Duodenal mucosa (tissue), 2 donors: ENCODE measurements around the gene VMA21.
A peak's percentile ranks its signal among the peaks of the same experiment; 100 is the strongest.

ENCODE experiments used
- H3K27ac ChIP-seq: one replicate; pipeline ENCODE4 v1.7.0; 2013; ENCODE audit warnings: low read depth, low read length
- H3K27me3 ChIP-seq, 2 donors: one replicate each; pipeline ENCODE4 v1.7.0; 2013; ENCODE audit warnings: low read length in 2 of 2, control low read depth in 1 of 2; ENCODE audit not compliant: insufficient read depth in 2 of 2, control insufficient read depth in 1 of 2
- H3K36me3 ChIP-seq, 2 donors: one replicate each; pipeline ENCODE4 v1.7.0; 2013; ENCODE audit warnings: low read length in 2 of 2, control low read depth in 1 of 2; ENCODE audit not compliant: insufficient read depth in 2 of 2, control insufficient read depth in 1 of 2
- H3K4me1 ChIP-seq, 2 donors: one replicate each; pipeline ENCODE4 v1.7.0; 2013; ENCODE audit warnings: low read length in 2 of 2, control low read depth in 1 of 2; ENCODE audit not compliant: insufficient read depth in 2 of 2, control insufficient read depth in 1 of 2
- H3K4me3 ChIP-seq, 2 donors: one replicate each; pipeline ENCODE4 v1.7.0; 2013; ENCODE audit warnings: low read length in 2 of 2, low read depth in 1 of 2
- H3K9ac ChIP-seq, 2 donors: one replicate each; pipeline ENCODE4 v1.7.0; 2013; ENCODE audit warnings: low read length in 2 of 2, low read depth in 1 of 2
- H3K9me3 ChIP-seq, 2 donors: one replicate each; pipeline ENCODE4 v1.7.0; 2013; ENCODE audit warnings: low read length in 2 of 2, control low read depth in 1 of 2; ENCODE audit not compliant: control insufficient read depth in 1 of 2

VMA21 gene, protein sequence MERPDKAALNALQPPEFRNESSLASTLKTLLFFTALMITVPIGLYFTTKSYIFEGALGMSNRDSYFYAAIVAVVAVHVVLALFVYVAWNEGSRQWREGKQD

DNA sequence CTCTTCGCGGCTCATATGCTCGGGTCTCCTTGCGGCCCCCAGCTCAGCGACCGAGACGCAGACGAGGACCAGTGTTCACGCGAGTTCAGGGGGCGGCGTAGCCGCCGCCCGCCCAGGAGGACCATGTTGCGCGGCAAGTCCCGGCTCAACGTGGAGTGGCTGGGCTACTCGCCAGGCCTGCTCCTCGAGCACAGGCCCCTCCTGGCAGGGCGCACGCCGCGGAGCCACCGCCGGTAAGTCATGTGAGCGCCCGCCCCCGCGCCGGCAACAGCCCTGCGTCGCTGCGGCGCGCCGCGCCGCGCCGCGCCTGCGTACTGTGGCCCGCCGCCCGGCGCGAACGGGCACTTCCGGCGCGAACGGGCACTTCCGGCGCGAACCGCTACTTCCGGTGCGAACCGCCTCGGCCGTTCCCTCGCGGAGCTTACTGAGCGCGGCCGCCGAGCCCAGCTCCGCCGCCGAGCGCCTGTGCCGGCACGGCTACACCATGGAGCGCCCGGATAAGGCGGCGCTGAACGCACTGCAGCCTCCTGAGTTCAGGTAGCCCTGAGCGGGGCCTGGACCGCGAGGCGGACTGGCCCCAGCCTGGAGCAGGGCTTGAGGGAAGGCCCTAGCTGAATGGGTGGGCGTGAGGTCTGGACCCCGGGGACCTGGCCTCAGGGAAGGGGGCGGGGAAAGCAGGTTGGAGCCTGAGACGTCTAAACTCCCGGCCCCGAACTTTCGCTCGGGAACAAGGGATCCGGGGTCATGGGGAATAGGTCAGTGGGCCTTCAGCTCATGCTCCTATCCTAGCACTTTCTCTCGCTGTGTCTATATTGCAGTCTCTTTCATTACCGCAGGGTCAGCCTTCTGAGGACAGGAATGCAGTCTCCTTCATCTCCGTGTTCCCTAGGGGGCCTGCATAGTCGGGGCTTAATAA, at the start of gene VMA21:
TSS of gene VMA21 (plus strand) at position 382 of the 916 bp plus-strand sequence. CDS start at position 485, 103 bp downstream.
- Histone ChIP-seq H3K27ac (peak within 1 kb of the TSS; percentile 90), H3K27me3 (no peaks in the 10 kb centered on the region), H3K4me3 (peak within 1 kb of the TSS; percentile 80 to 85), H3K9me3 (no peaks in the 10 kb centered on the region), H3K9ac (peak within 1 kb of the TSS; percentile 72 to 77), H3K4me1 (peaks cover 11% of the 10 kb centered on the region in 2 donors), H3K36me3 (no peaks in the 10 kb centered on the region)

DNA sequence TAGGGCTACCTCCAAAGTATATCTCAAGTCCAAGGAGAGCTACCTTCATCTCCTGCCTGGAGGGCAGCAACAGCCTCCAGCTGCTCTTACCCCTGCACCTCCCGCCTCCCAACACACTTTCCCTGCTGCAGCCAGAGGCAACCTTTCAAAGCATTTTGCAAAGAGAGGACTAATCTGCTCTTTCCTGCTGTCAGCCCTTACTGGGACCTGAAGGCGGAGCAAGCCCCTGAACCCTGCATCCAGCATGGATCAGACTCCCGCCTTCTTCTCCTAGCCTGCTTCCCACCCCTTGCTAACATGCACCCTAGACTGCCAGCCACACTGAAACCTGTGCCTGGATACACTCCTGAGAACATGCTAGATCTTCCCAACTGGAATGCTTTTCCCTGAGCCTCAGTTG, 37.7 kb upstream of the VMA21 start:
- Histone ChIP-seq H3K27me3 (peaks cover 0 to 7% of the 10 kb centered on the region in 2 donors), H3K27ac (no peak overlapping the region), H3K9ac (no peak overlapping the region), H3K4me3 (no peak overlapping the region), H3K9me3 (no peaks in the 10 kb centered on the region), H3K4me1 (no peaks in the 10 kb centered on the region), H3K36me3 (no peaks in the 10 kb centered on the region)

DNA sequence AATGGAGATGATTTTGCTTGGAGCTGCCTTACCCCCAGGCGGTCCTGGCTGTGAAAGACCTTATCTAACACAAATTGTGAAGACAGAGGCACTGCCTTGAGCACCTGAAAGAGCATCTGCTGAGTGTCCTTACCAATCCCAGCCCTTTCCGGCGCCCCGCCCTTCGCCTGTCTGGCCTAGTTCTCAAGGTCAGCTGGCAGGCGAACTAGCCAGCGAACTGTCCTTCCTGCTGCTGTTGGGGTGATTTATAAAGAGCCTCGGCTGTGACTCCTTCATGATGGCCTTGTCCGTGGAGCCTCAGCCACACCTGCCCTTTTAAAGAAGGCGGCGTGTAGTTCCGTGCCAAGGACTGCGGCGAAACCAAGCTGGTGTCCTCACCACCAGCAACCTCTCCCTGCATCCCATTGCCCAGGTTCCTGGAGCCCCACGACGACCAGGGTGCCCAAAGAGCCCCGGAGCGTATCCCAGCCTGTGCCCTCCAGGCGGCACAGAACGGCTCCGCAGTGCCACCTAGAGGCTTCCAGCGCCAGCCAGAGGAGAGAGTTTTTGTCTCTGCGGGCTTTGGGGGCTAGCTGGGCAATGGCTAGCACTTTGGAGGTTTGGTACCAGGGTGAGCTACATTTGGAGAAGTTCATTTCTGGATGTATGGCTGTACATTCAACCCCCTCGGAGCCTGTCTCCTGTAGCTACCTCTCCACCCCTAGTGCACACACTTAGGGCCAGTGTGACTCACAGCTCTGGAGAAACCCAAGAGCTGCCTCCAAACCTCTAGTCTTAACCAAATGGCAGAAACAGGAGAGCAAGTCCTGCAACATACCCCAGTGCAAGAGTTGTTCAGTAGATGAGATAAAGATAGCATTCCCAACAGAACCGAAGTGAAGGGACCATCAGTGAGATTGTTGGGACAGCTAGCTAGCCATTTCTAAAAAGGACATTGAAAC, 36.8 kb upstream of the VMA21 start:
- Histone ChIP-seq H3K9me3 (no peaks in the 10 kb centered on the region), H3K4me1 (no peaks in the 10 kb centered on the region), H3K27ac (no peak overlapping the region), H3K27me3 (peaks cover 0 to 7% of the 10 kb centered on the region in 2 donors), H3K36me3 (no peaks in the 10 kb centered on the region), H3K9ac (no peak overlapping the region), H3K4me3 (no peak overlapping the region)

DNA sequence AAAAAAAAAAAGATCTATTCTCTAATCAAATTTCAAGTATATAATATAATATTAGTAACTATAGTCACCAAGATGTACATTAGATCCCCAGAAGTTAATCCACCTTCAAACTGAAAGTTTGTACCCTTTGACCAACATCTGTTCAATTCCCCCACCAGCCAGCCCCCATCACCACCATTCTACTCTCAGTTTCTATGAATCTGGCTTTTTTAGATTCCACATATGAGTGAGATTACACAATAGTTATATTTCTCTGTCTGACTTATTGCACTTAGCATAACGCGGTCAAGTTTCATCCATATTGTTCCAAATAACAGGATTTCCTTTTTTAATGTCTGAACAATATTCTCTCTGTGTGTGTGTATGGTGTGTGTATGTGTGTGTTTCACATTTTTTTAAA, 33.7 kb upstream of the VMA21 start:
- Histone ChIP-seq H3K4me1 (no peaks in the 10 kb centered on the region), H3K4me3 (no peak overlapping the region), H3K27ac (no peak overlapping the region), H3K9me3 (no peaks in the 10 kb centered on the region), H3K36me3 (no peaks in the 10 kb centered on the region), H3K27me3 (peaks cover 0 to 7% of the 10 kb centered on the region in 2 donors), H3K9ac (no peak overlapping the region)

DNA sequence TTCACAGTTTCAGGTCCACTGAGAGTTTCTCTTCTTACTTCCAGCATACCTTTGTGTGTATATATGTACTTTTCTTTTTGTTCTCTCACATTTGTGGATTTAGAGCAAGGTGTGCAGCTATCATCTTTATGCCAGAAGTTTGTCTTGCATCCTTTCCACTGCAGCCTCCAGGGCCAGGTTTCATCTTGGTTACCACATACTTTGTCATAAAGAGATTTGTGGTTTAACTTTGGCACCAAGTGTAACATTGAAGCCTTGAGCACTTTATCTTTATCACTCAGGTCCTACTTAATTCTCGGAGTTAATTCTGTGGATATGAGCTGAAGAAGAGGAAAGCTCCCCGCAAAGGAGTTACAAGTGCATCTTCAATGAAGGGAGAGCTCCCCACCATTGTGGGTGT, 31.4 kb upstream of the VMA21 start:
- Histone ChIP-seq H3K9ac (no peak overlapping the region), H3K4me1 (no peaks in the 10 kb centered on the region), H3K27ac (no peak overlapping the region), H3K4me3 (no peak overlapping the region), H3K27me3 (peaks cover 0 to 4% of the 10 kb centered on the region in 2 donors), H3K9me3 (no peaks in the 10 kb centered on the region), H3K36me3 (no peaks in the 10 kb centered on the region)

DNA sequence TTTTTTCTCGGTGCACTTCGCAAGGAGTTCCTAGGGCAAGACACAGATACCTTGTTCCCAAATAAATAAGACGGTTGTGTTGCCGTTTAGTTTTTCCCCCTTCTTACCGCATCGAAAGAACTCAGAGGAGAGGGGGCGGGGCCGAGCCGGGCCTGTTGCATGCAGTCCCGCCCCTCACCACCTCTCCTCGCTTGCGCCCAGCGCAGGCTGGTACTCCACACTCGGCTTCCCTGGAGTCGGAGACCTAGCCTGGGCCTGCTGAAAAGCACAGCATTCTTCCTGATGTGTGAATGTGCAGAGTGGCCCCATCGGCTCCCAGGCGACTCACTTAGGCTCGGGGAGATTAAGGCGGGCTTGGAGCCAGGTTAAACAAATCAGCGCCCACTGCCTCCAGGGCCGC, 26.1 kb upstream of the VMA21 start:
- H3K4me1 ChIP-seq = no peaks in the 10 kb centered on the region
- H3K4me3 ChIP-seq = no peak overlapping the region
- H3K9me3 ChIP-seq = no peaks in the 10 kb centered on the region
- H3K27ac ChIP-seq = no peak overlapping the region
- H3K36me3 ChIP-seq = no peaks in the 10 kb centered on the region
- H3K27me3 ChIP-seq = peaks cover 0 to 4% of the 10 kb centered on the region in 2 donors
- no peak overlapping the region for H3K9ac ChIP-seq

DNA sequence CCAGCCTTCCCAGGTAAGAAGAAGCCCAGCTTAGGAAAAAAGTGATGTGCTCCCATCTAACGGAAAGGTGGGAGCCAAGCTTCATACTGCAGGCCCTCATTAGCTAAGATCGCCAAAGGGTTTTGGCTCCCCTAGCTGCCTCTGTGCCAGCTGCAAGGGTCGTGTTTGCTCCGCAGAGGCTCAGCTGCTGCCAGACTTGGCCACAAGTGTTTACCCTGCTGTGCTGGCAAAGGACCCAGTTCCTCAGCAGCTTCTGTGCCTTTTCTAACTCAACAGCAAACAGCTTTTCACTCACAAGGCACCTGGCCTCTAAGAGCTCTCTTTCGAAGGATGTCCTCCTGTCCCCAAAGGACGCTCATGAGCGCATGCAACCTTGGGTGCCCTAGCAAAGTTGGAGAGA, 12.2 kb upstream of the VMA21 start:
- H3K27me3 ChIP-seq = no peaks in the 10 kb centered on the region
- no peaks in the 10 kb centered on the region for H3K9me3 ChIP-seq
- H3K9ac ChIP-seq = no peak overlapping the region
- H3K4me3 ChIP-seq = no peak overlapping the region
- no peaks in the 10 kb centered on the region for H3K4me1 ChIP-seq
- no peaks in the 10 kb centered on the region for H3K36me3 ChIP-seq
- H3K27ac ChIP-seq = no peak overlapping the region

DNA sequence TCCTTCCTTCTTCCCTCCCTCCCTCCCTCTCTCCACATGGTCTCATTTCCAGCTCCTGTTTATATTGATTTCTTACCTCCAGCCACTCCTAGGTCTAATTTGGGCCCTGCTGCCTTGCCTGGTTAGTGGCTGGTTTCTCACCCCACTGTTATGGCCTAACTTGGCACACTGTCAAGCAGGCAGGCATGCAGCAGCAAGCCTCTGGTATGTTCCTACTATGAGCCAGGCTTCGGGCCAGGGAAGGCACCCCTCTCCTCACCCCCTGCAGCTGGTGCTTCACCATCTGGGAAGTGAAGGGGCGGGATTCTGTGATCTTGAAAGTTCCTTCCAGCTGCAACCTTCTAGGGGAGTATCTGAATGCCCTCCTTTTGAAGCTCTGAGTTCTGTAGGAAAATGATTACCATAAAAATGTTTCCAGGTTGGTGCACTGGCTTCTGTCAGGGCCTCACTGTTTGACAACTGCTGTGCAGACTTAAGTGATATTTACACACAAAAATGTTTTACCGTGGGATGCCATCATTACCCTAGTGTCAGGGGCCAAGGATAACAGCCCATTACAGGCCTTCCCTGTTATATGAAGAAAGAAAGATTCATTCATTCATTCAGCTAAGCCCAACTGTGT, 10.1 kb upstream of the VMA21 start:
- no peaks in the 10 kb centered on the region for H3K36me3 ChIP-seq
- no peak overlapping the region for H3K4me3 ChIP-seq
- H3K4me1 ChIP-seq = no peaks in the 10 kb centered on the region
- H3K27ac ChIP-seq = no peak overlapping the region
- H3K9ac ChIP-seq = no peak overlapping the region
- H3K9me3 ChIP-seq = no peaks in the 10 kb centered on the region
- no peaks in the 10 kb centered on the region for H3K27me3 ChIP-seq

DNA sequence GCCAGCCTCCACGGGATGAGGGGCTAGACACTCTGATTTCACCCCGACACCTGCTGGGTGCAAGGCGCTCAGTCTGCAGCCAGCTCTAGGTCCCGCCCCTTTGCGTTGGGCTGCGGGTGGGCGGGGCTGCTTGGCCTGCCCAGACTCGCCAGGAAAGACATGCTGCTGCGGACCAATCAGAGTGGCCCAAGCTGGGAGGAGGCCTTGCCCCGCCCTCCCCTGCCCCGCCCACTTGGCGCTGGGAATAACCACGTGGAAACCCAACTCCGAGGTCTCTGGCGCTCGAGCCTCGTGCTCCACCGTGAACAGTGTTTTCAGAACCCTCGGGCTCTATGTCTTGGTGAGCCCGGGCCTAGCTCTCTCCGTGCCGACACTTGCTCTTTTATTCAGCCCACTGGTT, 5.3 kb upstream of the VMA21 start:
- Histone ChIP-seq H3K4me1 (peaks cover 3 to 11% of the 10 kb centered on the region in 2 donors), H3K9me3 (no peaks in the 10 kb centered on the region), H3K27ac (no peak overlapping the region), H3K27me3 (no peaks in the 10 kb centered on the region), H3K36me3 (no peaks in the 10 kb centered on the region), H3K9ac (no peak overlapping the region), H3K4me3 (no peak overlapping the region)
